ENCODE results near the gene TAB2.

The TAB2 gene

GRCh38 chr6:149397384-149397783 lies 79.9 kb downstream of the TAB2 start:
- Histone ChIP-seq H3K36me3 (ENCODE audit: control insufficient read depth in 2 of 2, insufficient read depth in 2 of 2, low read length in 2 of 2) (peaks cover 15 to 19% of the 10 kb centered on the region in 2 donors), H3K27ac (ENCODE audit: low read depth in 2 of 2, low read length in 2 of 2) (no peak overlapping the region), H3K9ac (ENCODE audit: low read depth in 1 of 2, low read length in 2 of 2) (no peak overlapping the region), H3K4me1 (ENCODE audit: control insufficient read depth in 2 of 2, insufficient read depth in 2 of 2, low read length in 2 of 2) (no peaks in the 10 kb centered on the region), H3K27me3 (ENCODE audit: control insufficient read depth in 2 of 2, insufficient read depth in 2 of 2, low read length in 2 of 2) (no peaks in the 10 kb centered on the region), H3K9me3 (ENCODE audit: control insufficient read depth in 2 of 2, low read length in 2 of 2) (no peaks in the 10 kb centered on the region), H3K4me3 (ENCODE audit: low read length in 2 of 2) (no peak overlapping the region)

- Histone ChIP-seq H3K9me3 (ENCODE audit: control insufficient read depth in 2 of 2, low read length in 2 of 2) (no peaks in the 10 kb centered on the region), H3K27ac (ENCODE audit: low read depth in 2 of 2, low read length in 2 of 2) (no peak within 1 kb of the TSS), H3K9ac (ENCODE audit: low read depth in 1 of 2, low read length in 2 of 2) (no peak within 1 kb of the TSS), H3K36me3 (ENCODE audit: control insufficient read depth in 2 of 2, insufficient read depth in 2 of 2, low read length in 2 of 2) (peaks cover 18 to 22% of the 10 kb centered on the region in 2 donors), H3K4me1 (ENCODE audit: control insufficient read depth in 2 of 2, insufficient read depth in 2 of 2, low read length in 2 of 2) (no peaks in the 10 kb centered on the region), H3K4me3 (ENCODE audit: low read length in 2 of 2) (no peak within 1 kb of the TSS), H3K27me3 (ENCODE audit: control insufficient read depth in 2 of 2, insufficient read depth in 2 of 2, low read length in 2 of 2) (no peaks in the 10 kb centered on the region)
These were observed 82.5 kb downstream of the TAB2 start, which contains the start of gene SUMO4 for GRCh38 chr6:149400050-149400449. SUMO4 (plus strand) TSS chr6:149400262; CDS start chr6:149400392, 130 bp downstream.

- H3K9me3 ChIP-seq (ENCODE audit: control insufficient read depth in 2 of 2, low read length in 2 of 2) = no peaks in the 10 kb centered on the region
- H3K4me1 ChIP-seq (ENCODE audit: control insufficient read depth in 2 of 2, insufficient read depth in 2 of 2, low read length in 2 of 2) = no peaks in the 10 kb centered on the region
- peaks cover 15% of the 10 kb centered on the region in 2 donors for H3K36me3 ChIP-seq (ENCODE audit: control insufficient read depth in 2 of 2, insufficient read depth in 2 of 2, low read length in 2 of 2)
- no peak overlapping the region for H3K9ac ChIP-seq (ENCODE audit: low read depth in 1 of 2, low read length in 2 of 2)
- no peak overlapping the region for H3K27ac ChIP-seq (ENCODE audit: low read depth in 2 of 2, low read length in 2 of 2)
- H3K27me3 ChIP-seq (ENCODE audit: control insufficient read depth in 2 of 2, insufficient read depth in 2 of 2, low read length in 2 of 2) = no peaks in the 10 kb centered on the region
- H3K4me3 ChIP-seq (ENCODE audit: low read length in 2 of 2) = no peak overlapping the region
These were observed 86.0 kb downstream of the TAB2 start for GRCh38 chr6:149403534-149403933.

- no peak overlapping the region for H3K4me3 ChIP-seq (ENCODE audit: low read length in 2 of 2)
- H3K9me3 ChIP-seq (ENCODE audit: control insufficient read depth in 2 of 2, low read length in 2 of 2) = no peaks in the 10 kb centered on the region
- no peaks in the 10 kb centered on the region for H3K27me3 ChIP-seq (ENCODE audit: control insufficient read depth in 2 of 2, insufficient read depth in 2 of 2, low read length in 2 of 2)
- H3K27ac ChIP-seq (ENCODE audit: low read depth in 2 of 2, low read length in 2 of 2) = no peak overlapping the region
- peaks cover 16 to 20% of the 10 kb centered on the region in 2 donors for H3K36me3 ChIP-seq (ENCODE audit: control insufficient read depth in 2 of 2, insufficient read depth in 2 of 2, low read length in 2 of 2)
- no peak overlapping the region for H3K9ac ChIP-seq (ENCODE audit: low read depth in 1 of 2, low read length in 2 of 2)
- H3K4me1 ChIP-seq (ENCODE audit: control insufficient read depth in 2 of 2, insufficient read depth in 2 of 2, low read length in 2 of 2) = no peaks in the 10 kb centered on the region
These were observed 88.6 kb downstream of the TAB2 start for GRCh38 chr6:149405823-149406765.

GRCh38 chr6:149409617-149410016 lies 92.1 kb downstream of the TAB2 start:
- Histone ChIP-seq H3K4me1 (ENCODE audit: control insufficient read depth in 2 of 2, insufficient read depth in 2 of 2, low read length in 2 of 2) (peaks cover 0 to 3% of the 10 kb centered on the region in 2 donors), H3K36me3 (ENCODE audit: control insufficient read depth in 2 of 2, insufficient read depth in 2 of 2, low read length in 2 of 2) (peaks cover 13 to 20% of the 10 kb centered on the region in 2 donors), H3K27ac (ENCODE audit: low read depth in 2 of 2, low read length in 2 of 2) (no peak overlapping the region), H3K4me3 (ENCODE audit: low read length in 2 of 2) (no peak overlapping the region), H3K27me3 (ENCODE audit: control insufficient read depth in 2 of 2, insufficient read depth in 2 of 2, low read length in 2 of 2) (no peaks in the 10 kb centered on the region), H3K9ac (ENCODE audit: low read depth in 1 of 2, low read length in 2 of 2) (no peak overlapping the region), H3K9me3 (ENCODE audit: control insufficient read depth in 2 of 2, low read length in 2 of 2) (no peaks in the 10 kb centered on the region)

- Histone ChIP-seq H3K27ac (ENCODE audit: low read depth in 2 of 2, low read length in 2 of 2) (no peak overlapping the region), H3K9me3 (ENCODE audit: control insufficient read depth in 2 of 2, low read length in 2 of 2) (no peaks in the 10 kb centered on the region)
These were observed 93.0 kb downstream of the TAB2 start for GRCh38 chr6:149410557-149410956.

GRCh38 chr6:149414009-149414408 lies 96.5 kb downstream of the TAB2 start:
- Histone ChIP-seq H3K27ac (ENCODE audit: low read depth in 2 of 2, low read length in 2 of 2) (no peak overlapping the region), H3K36me3 (ENCODE audit: control insufficient read depth in 2 of 2, insufficient read depth in 2 of 2, low read length in 2 of 2) (peaks cover 13 to 20% of the 10 kb centered on the region in 2 donors), H3K4me1 (ENCODE audit: control insufficient read depth in 2 of 2, insufficient read depth in 2 of 2, low read length in 2 of 2) (peaks cover 0 to 6% of the 10 kb centered on the region in 2 donors), H3K9me3 (ENCODE audit: control insufficient read depth in 2 of 2, low read length in 2 of 2) (no peaks in the 10 kb centered on the region), H3K9ac (ENCODE audit: low read depth in 1 of 2, low read length in 2 of 2) (no peak overlapping the region), H3K27me3 (ENCODE audit: control insufficient read depth in 2 of 2, insufficient read depth in 2 of 2, low read length in 2 of 2) (no peaks in the 10 kb centered on the region), H3K4me3 (ENCODE audit: low read length in 2 of 2) (no peak overlapping the region)

More at GRCh38 chr6:149410557-149410956, 93.0 kb downstream of the TAB2 start:
- peaks cover 13 to 20% of the 10 kb centered on the region in 2 donors for H3K36me3 ChIP-seq (ENCODE audit: control insufficient read depth in 2 of 2, insufficient read depth in 2 of 2, low read length in 2 of 2)
- H3K4me3 ChIP-seq (ENCODE audit: low read length in 2 of 2) = no peak overlapping the region
- H3K9ac ChIP-seq (ENCODE audit: low read depth in 1 of 2, low read length in 2 of 2) = no peak overlapping the region
- no peaks in the 10 kb centered on the region for H3K27me3 ChIP-seq (ENCODE audit: control insufficient read depth in 2 of 2, insufficient read depth in 2 of 2, low read length in 2 of 2)
- H3K4me1 ChIP-seq (ENCODE audit: control insufficient read depth in 2 of 2, insufficient read depth in 2 of 2, low read length in 2 of 2) = peaks cover 0 to 6% of the 10 kb centered on the region in 2 donors

GRCh38 chr6:149414821-149415220 lies 97.3 kb downstream of the TAB2 start:
- peaks cover 0 to 6% of the 10 kb centered on the region in 2 donors for H3K4me1 ChIP-seq (ENCODE audit: control insufficient read depth in 2 of 2, insufficient read depth in 2 of 2, low read length in 2 of 2)
- no peak overlapping the region for H3K4me3 ChIP-seq (ENCODE audit: low read length in 2 of 2)
- H3K27me3 ChIP-seq (ENCODE audit: control insufficient read depth in 2 of 2, insufficient read depth in 2 of 2, low read length in 2 of 2) = no peaks in the 10 kb centered on the region
- peaks cover 9 to 12% of the 10 kb centered on the region in 2 donors for H3K36me3 ChIP-seq (ENCODE audit: control insufficient read depth in 2 of 2, insufficient read depth in 2 of 2, low read length in 2 of 2)
- H3K9ac ChIP-seq (ENCODE audit: low read depth in 1 of 2, low read length in 2 of 2) = no peak overlapping the region
- H3K9me3 ChIP-seq (ENCODE audit: control insufficient read depth in 2 of 2, low read length in 2 of 2) = no peaks in the 10 kb centered on the region
- no peak overlapping the region for H3K27ac ChIP-seq (ENCODE audit: low read depth in 2 of 2, low read length in 2 of 2)

- Histone ChIP-seq H3K27ac (ENCODE audit: low read depth in 2 of 2, low read length in 2 of 2) (no peak overlapping the region), H3K4me3 (ENCODE audit: low read length in 2 of 2) (no peak overlapping the region), H3K4me1 (ENCODE audit: control insufficient read depth in 2 of 2, insufficient read depth in 2 of 2, low read length in 2 of 2) (peaks cover 0 to 7% of the 10 kb centered on the region in 2 donors), H3K9me3 (ENCODE audit: control insufficient read depth in 2 of 2, low read length in 2 of 2) (no peaks in the 10 kb centered on the region), H3K27me3 (ENCODE audit: control insufficient read depth in 2 of 2, insufficient read depth in 2 of 2, low read length in 2 of 2) (no peaks in the 10 kb centered on the region), H3K9ac (ENCODE audit: low read depth in 1 of 2, low read length in 2 of 2) (no peak overlapping the region), H3K36me3 (ENCODE audit: control insufficient read depth in 2 of 2, insufficient read depth in 2 of 2, low read length in 2 of 2) (no peaks in the 10 kb centered on the region)
These were observed 102.3 kb downstream of the TAB2 start for GRCh38 chr6:149419696-149420404.

- Histone ChIP-seq H3K4me3 (ENCODE audit: low read length in 2 of 2) (no peak overlapping the region), H3K4me1 (ENCODE audit: control insufficient read depth in 2 of 2, insufficient read depth in 2 of 2, low read length in 2 of 2) (peaks cover 0 to 4% of the 10 kb centered on the region in 2 donors), H3K27ac (ENCODE audit: low read depth in 2 of 2, low read length in 2 of 2) (no peak overlapping the region), H3K27me3 (ENCODE audit: control insufficient read depth in 2 of 2, insufficient read depth in 2 of 2, low read length in 2 of 2) (no peaks in the 10 kb centered on the region), H3K9ac (ENCODE audit: low read depth in 1 of 2, low read length in 2 of 2) (no peak overlapping the region), H3K36me3 (ENCODE audit: control insufficient read depth in 2 of 2, insufficient read depth in 2 of 2, low read length in 2 of 2) (no peaks in the 10 kb centered on the region), H3K9me3 (ENCODE audit: control insufficient read depth in 2 of 2, low read length in 2 of 2) (no peaks in the 10 kb centered on the region)
These were observed 103.6 kb downstream of the TAB2 start for GRCh38 chr6:149421132-149421531.
